ES-I3 (cell line): ENCODE results near the gene KIF23.
"Not testable (repeated sequence)": the region's sequence is repeated elsewhere in the genome, so short reads cannot be mapped to it uniquely, and the experiment has no call there.

ENCODE experiments used
- H3K36me3 ChIP-seq: 2 replicates; pipeline ENCODE4 v1.6.1; 2013; ENCODE audit warnings: mild to moderate bottlenecking, low read length, control low read depth, moderate library complexity; ENCODE audit not compliant: insufficient read depth
- H3K4me1 ChIP-seq: 2 replicates; pipeline ENCODE4 v1.6.1; 2013; ENCODE audit warnings: mild to moderate bottlenecking, control low read depth, low read length; ENCODE audit not compliant: insufficient read depth
- H3K9ac ChIP-seq: 2 replicates; pipeline ENCODE4 v1.6.1; 2013; ENCODE audit warnings: low read depth, mild to moderate bottlenecking, low read length, moderate library complexity
- H3K9me3 ChIP-seq: 2 replicates; pipeline ENCODE4 v1.6.1; 2013; ENCODE audit warnings: mild to moderate bottlenecking, low read length, moderate library complexity; ENCODE audit not compliant: control insufficient read depth, insufficient read depth

Gene KIF23

GRCh38 chr15:69435985-69436384, 21.8 kb downstream of the KIF23 start:
- no peaks in the 10 kb centered on the region for H3K4me1 ChIP-seq

GRCh38 chr15:69436951-69437350, 22.8 kb downstream of the KIF23 start:
- Histone ChIP-seq H3K9ac (no peak overlapping the region), H3K36me3 (peaks cover 40% of the 10 kb centered on the region), H3K9me3 (no peaks in the 10 kb centered on the region), H3K4me1 (no peaks in the 10 kb centered on the region)

More at GRCh38 chr15:69435985-69436384, 21.8 kb downstream of the KIF23 start:
- Histone ChIP-seq H3K9ac (no peak overlapping the region), H3K9me3 (no peaks in the 10 kb centered on the region), H3K36me3 (peaks cover 36% of the 10 kb centered on the region)

- H3K36me3 ChIP-seq: peaks cover 34% of the 10 kb centered on the region
- no peak overlapping the region for H3K9ac ChIP-seq
- no peaks in the 10 kb centered on the region for H3K4me1 ChIP-seq
- H3K9me3 ChIP-seq: no peaks in the 10 kb centered on the region
Observed at GRCh38 chr15:69439623-69440022, 25.5 kb downstream of the KIF23 start.

- Histone ChIP-seq H3K9me3 (no peaks in the 10 kb centered on the region), H3K4me1 (no peaks in the 10 kb centered on the region), H3K9ac (no peak overlapping the region), H3K36me3 (peaks cover 48% of the 10 kb centered on the region)
Observed at GRCh38 chr15:69443032-69443611, 29.0 kb downstream of the KIF23 start.

- no peaks in the 10 kb centered on the region for H3K9me3 ChIP-seq
- no peaks in the 10 kb centered on the region for H3K4me1 ChIP-seq
- H3K36me3 ChIP-seq: peaks cover 35% of the 10 kb centered on the region
- H3K9ac ChIP-seq: no peak overlapping the region
Observed at GRCh38 chr15:69444686-69445085, 30.5 kb downstream of the KIF23 start.

GRCh38 chr15:69446953-69447352, 32.8 kb downstream of the KIF23 start:
- Histone ChIP-seq H3K36me3 (peaks cover 24% of the 10 kb centered on the region), H3K9ac (no peak overlapping the region), H3K9me3 (no peaks in the 10 kb centered on the region), H3K4me1 (no peaks in the 10 kb centered on the region)

- peaks cover 25% of the 10 kb centered on the region for H3K36me3 ChIP-seq
- H3K4me1 ChIP-seq, H3K9ac ChIP-seq, H3K9me3 ChIP-seq: not testable (repeated sequence)
Observed at GRCh38 chr15:69450221-69450620, 36.1 kb downstream of the KIF23 start.

GRCh38 chr15:69450968-69451695, 37.0 kb downstream of the KIF23 start:
- peak overlapping the region; percentile 92; the same call in 1 of the 2 replicates for H3K9ac ChIP-seq
- peaks cover 5% of the 10 kb centered on the region; the same call in 1 of the 2 replicates for H3K4me1 ChIP-seq
- H3K36me3 ChIP-seq: peaks cover 26% of the 10 kb centered on the region
- no peaks in the 10 kb centered on the region for H3K9me3 ChIP-seq

- peaks cover 25% of the 10 kb centered on the region for H3K36me3 ChIP-seq
- no peaks in the 10 kb centered on the region for H3K9me3 ChIP-seq
- peaks cover 5% of the 10 kb centered on the region; the same call in 1 of the 2 replicates for H3K4me1 ChIP-seq
- peak overlapping the region; percentile 92 for H3K9ac ChIP-seq
Observed at GRCh38 chr15:69451951-69452691, 38.0 kb downstream of the KIF23 start.

- peak within 1 kb of the TSS; percentile 92 for H3K9ac ChIP-seq
- H3K9me3 ChIP-seq: no peaks in the 10 kb centered on the region
- peaks cover 27% of the 10 kb centered on the region for H3K36me3 ChIP-seq
- peaks cover 5% of the 10 kb centered on the region; the same call in 1 of the 2 replicates for H3K4me1 ChIP-seq
Observed at GRCh38 chr15:69452692-69453521, 38.8 kb downstream of the KIF23 start, which contains the start of gene RPLP1. RPLP1 (plus strand) TSS chr15:69452818; CDS start chr15:69452949, 131 bp downstream.

GRCh38 chr15:69454953-69455352, 40.8 kb downstream of the KIF23 start:
- H3K9ac ChIP-seq: no peak overlapping the region
- peaks cover 5% of the 10 kb centered on the region; the same call in 1 of the 2 replicates for H3K4me1 ChIP-seq
- no peaks in the 10 kb centered on the region for H3K9me3 ChIP-seq
- peaks cover 28% of the 10 kb centered on the region for H3K36me3 ChIP-seq

- peaks cover 28% of the 10 kb centered on the region for H3K36me3 ChIP-seq
- H3K9ac ChIP-seq: no peak overlapping the region
Observed at GRCh38 chr15:69456208-69457166, 42.3 kb downstream of the KIF23 start.

More at GRCh38 chr15:69456208-69457166, 42.3 kb downstream of the KIF23 start:
- H3K4me1 ChIP-seq: peaks cover 5% of the 10 kb centered on the region; the same call in 1 of the 2 replicates
- no peaks in the 10 kb centered on the region for H3K9me3 ChIP-seq
